GM12878 (cell line): ENCODE data around the gene AP4S1. TPM values are rescaled to one million over a fixed set of nuclear protein-coding genes. Genes with fewer than 3 reads are reported as not detected.
A peak's percentile ranks its signal among the peaks of the same experiment; 100 is the strongest.

Experiments used
- ATAC-seq: fragments of 200-7000 bp; cut with Tn5 transposase; 3 replicates; pipeline ENCODE4 v1.9.1; 2020; ENCODE audit warnings: mild to moderate bottlenecking, moderate library complexity
- BruUV-seq: library from RNA; stranded (reverse); fragments of 400-500 nt; replicated peaks from 2 replicates; lab custom pipeline; 2021; lab: Mats Ljungman, UMichigan
- CTCF ChIA-PET: fragments of 300-600 bp; sonication (Branson Sonifier 250); formaldehyde crosslinking; extraction: SDS; loops from one replicate; lab custom pipeline; 2021; ENCODE audit warnings: inconsistent platforms; lab: Yijun Ruan, JAX
- POLR2A ChIA-PET: fragments of 350-600 bp; formaldehyde crosslinking; extraction: SDS; loops from one replicate; lab custom pipeline; 2021; ENCODE audit warnings: inconsistent platforms; lab: Charles Lee
- RAD21 ChIA-PET: fragments of 300-600 bp; sonication (Branson Sonifier 250); formaldehyde crosslinking; loops from one replicate; lab custom pipeline; 2023; ENCODE audit warnings: antibody characterized with exemption; ENCODE audit not compliant: unreplicated experiment; lab: Charles Lee
- SMC1A ChIA-PET: fragments of 300-600 bp; sonication (Branson Sonifier 250); formaldehyde crosslinking; loops from one replicate; lab custom pipeline; 2023; ENCODE audit not compliant: unreplicated experiment, uncharacterized antibody; lab: Charles Lee
- DNase-seq: peaks from one replicate; pipeline ENCODE4 v3.0.0-alpha.2; 2011; ENCODE audit warnings: low read depth, low spot score
- FAIRE-seq: peaks from 3 replicates; lab custom pipeline; 2011; peaks lifted over from hg19 to GRCh38; lab: Jason Lieb, UNC
- H2AFZ ChIP-seq: 2 replicates; pipeline ENCODE4 v1.6.0; 2011; ENCODE audit warnings: low read depth, low read length, control low read depth; ENCODE audit not compliant: control insufficient read depth
- H3K27ac ChIP-seq: 2 replicates; pipeline ENCODE4 v1.5.1; 2011; ENCODE audit warnings: control low read depth; ENCODE audit not compliant: control insufficient read depth, insufficient read depth
- H3K27me3 ChIP-seq, 2 experiments: replicated peaks in 1 of 2; 2 replicates each; pipeline versions ENCODE4 v1.6.0 to v1.6.1; 2011; ENCODE audit warnings: low read length in 1 of 2; ENCODE audit not compliant: control insufficient read depth in 2 of 2, insufficient read depth in 2 of 2
- H3K36me3 ChIP-seq, 2 experiments: 2 replicates each; pipeline ENCODE4 v1.5.1; 2011; ENCODE audit warnings: low read length in 1 of 2; ENCODE audit not compliant: control insufficient read depth in 2 of 2, insufficient read depth in 2 of 2
- H3K4me1 ChIP-seq: 2 replicates; pipeline ENCODE4 v1.6.1; 2011; ENCODE audit warnings: mild to moderate bottlenecking, low read length, moderate library complexity, mixed read lengths; ENCODE audit not compliant: control insufficient read depth, insufficient read depth
- H3K4me2 ChIP-seq: 2 replicates; pipeline ENCODE4 v1.6.0; 2011; ENCODE audit warnings: control low read depth; ENCODE audit not compliant: control insufficient read depth, insufficient read depth
- H3K4me3 ChIP-seq: fragments of 200-600 bp; sonication (generic); 2 replicates; pipeline ENCODE4 v1.5.1; 2016
- H3K79me2 ChIP-seq: 2 replicates; pipeline ENCODE4 v1.6.0; 2011; ENCODE audit warnings: low read length; ENCODE audit not compliant: control insufficient read depth, insufficient read depth
- H3K9ac ChIP-seq: 2 replicates; pipeline ENCODE4 v1.8.0; 2011; ENCODE audit warnings: low read length, control low read depth, mixed read lengths; ENCODE audit not compliant: control insufficient read depth, insufficient read depth
- H3K9me3 ChIP-seq: replicated peaks from 3 replicates; pipeline ENCODE4 v1.5.1; 2011; ENCODE audit warnings: mild to moderate bottlenecking, low read length; ENCODE audit not compliant: control insufficient read depth, insufficient read depth
- H4K20me1 ChIP-seq: 2 replicates; pipeline ENCODE4 v1.6.0; 2011; ENCODE audit not compliant: control insufficient read depth, insufficient read depth
- ATF3 ChIP-seq: IDR thresholded peaks from 2 replicates; pipeline ENCODE4 v1.6.1; 2011; ENCODE audit warnings: low read depth, mild to moderate bottlenecking, low read length, moderate library complexity, borderline replicate concordance; ENCODE audit errors: extremely low read depth
- MAX ChIP-seq: IDR thresholded peaks from 2 replicates; pipeline ENCODE4 v1.6.1; 2012; ENCODE audit warnings: low read depth, low read length, improper control_type of control experiment
- MYB ChIP-seq: fragments of 150-350 bp; IDR thresholded peaks from 2 replicates; pipeline ENCODE4 v1.6.1; 2014; ENCODE audit warnings: mild to moderate bottlenecking, low read depth, low read length, borderline replicate concordance
- SPI1 ChIP-seq: IDR thresholded peaks from 2 replicates; pipeline ENCODE4 v1.6.1; 2011; ENCODE audit warnings: low read depth, mild to moderate bottlenecking, low read length, moderate library complexity, borderline replicate concordance; ENCODE audit not compliant: insufficient read depth
- STAT3 ChIP-seq: IDR thresholded peaks from 2 replicates; pipeline ENCODE4 v1.6.1; 2011; ENCODE audit warnings: low read depth, low read length, improper control_type of control experiment
- USF1 ChIP-seq: IDR thresholded peaks from 2 replicates; pipeline ENCODE4 v1.6.1; 2011; ENCODE audit warnings: borderline replicate concordance, low read depth, mild to moderate bottlenecking, moderate library complexity, mixed read lengths, low read length; ENCODE audit not compliant: insufficient read depth; ENCODE audit errors: extremely low read length
- ZNF274 ChIP-seq: IDR thresholded peaks from one replicate; pipeline ENCODE4 v1.8.0; 2011; ENCODE audit not compliant: insufficient read length, insufficient read depth
- WGBS: methylation state at CpG from one replicate; pipeline ENCODE4 v1.1.6; 2016; ENCODE audit warnings: low lambda C conversion rate; ENCODE audit not compliant: insufficient replicate concordance, insufficient coverage; ENCODE audit errors: missing lambda C conversion rate; 5-methylcytosine and 5-hydroxymethylcytosine counted together
- in situ Hi-C: fragments of 300-500 bp; cut with MboI; formaldehyde crosslinking; loops from 9 replicates; pipeline ENCODE4 v1.14.3; 2018; ENCODE audit warnings: mixed read lengths
- intact Hi-C: fragments of 100-400 bp; cut with micrococcal nuclease; formaldehyde crosslinking; loops from one replicate; pipeline ENCODE4 v1.14.2; 2022; ENCODE audit not compliant: unreplicated experiment
- polyA plus RNA-seq, 11 experiments: library from polyadenylated mRNA; depleted of rRNA in 4 of 11; unstranded in 6 of 11; stranded (reverse) in 5 of 11; fragments of >200 nt; fragmentation: Nextera tagmentation in 4 of 11; fragmentation: Illumina TruSeq in 1 of 11; extraction: Ambion mirVana in 4 of 11; extraction: Trizol in 1 of 11; gene quantifications; 1 replicate in 1 of 11; 2 replicates in 10 of 11; pipeline versions ENCODE4 v1.2.1 to v1.2.3, GENCODE V29; 2011 to 2016; ENCODE audit warnings: inconsistent platforms in 2 of 11, missing spikeins in 2 of 11, low read depth in 1 of 11
- total RNA-seq, 4 experiments: library from RNA; depleted of rRNA in 3 of 4; stranded (reverse); fragments of >200 nt in 3 of 4; fragmentation: Illumina TruSeq in 1 of 4; extraction: Trizol in 1 of 4; gene quantifications; 2 replicates each; pipeline versions ENCODE4 v1.2.1 to v1.2.3, GENCODE V29; 2013 to 2021

Gene AP4S1
- total and polyA plus RNA-seq, 10 of the 15 experiments (the other 5 are each of a cell fraction or from before 2014, with no cell fraction given), result 3.6 to 9.0 (median 5.7) TPM

- POLR2A ChIA-PET, result interaction anchor here (0.5 to 0.8 kb wide), 2 partner anchors 8 to 160 kb away, joined by 3 to 6 read pairs; no protein-coding TSS in a partner anchor
- no peak for FAIRE-seq
- intact Hi-C loops (no loop called here), in situ Hi-C loops (no loop called here)
- CTCF ChIA-PET, result interaction anchor here (0.9 to 1.6 kb wide), 2 partner anchors 11 to 312 kb away, joined by 3 to 4 read pairs; no protein-coding TSS in a partner anchor
- H3K36me3 ChIP-seq, result peaks cover 5 to 22% of the 10 kb centered on the region in 2 experiments
- no peaks in the 10 kb centered on the region for H3K27me3 ChIP-seq
- H2AFZ ChIP-seq, result no peak overlapping the region
- no peaks in the 10 kb centered on the region for H4K20me1 ChIP-seq
- no peaks in the 10 kb centered on the region for H3K4me1 ChIP-seq
- no peak for TF ChIP-seq MYB
- no peak for TF ChIP-seq MAX
- no peak for TF ChIP-seq ATF3
- TF ChIP-seq SPI1, result no peak
- no peak for TF ChIP-seq STAT3
- no peak for TF ChIP-seq ZNF274
- no peak for TF ChIP-seq USF1
- no peak for ATAC-seq
- WGBS, result 97% methylated on average over 4 of the region's 4 CpGs
- H3K4me3 ChIP-seq, result no peak overlapping the region
- BruUV-seq, result TSS peak; percentile 35
- no peak overlapping the region for H3K27ac ChIP-seq
- H3K79me2 ChIP-seq, result no peaks in the 10 kb centered on the region
- no peak overlapping the region for H3K4me2 ChIP-seq
- H3K9me3 ChIP-seq, result no peaks in the 10 kb centered on the region
- no peak for DNase-seq
- SMC1A ChIA-PET, result interaction anchor here (1.0 kb wide), 1 partner anchor 10 kb away, joined by 5 read pairs; no protein-coding TSS in a partner anchor
- RAD21 ChIA-PET, result no interaction called here
- H3K9ac ChIP-seq, result no peak overlapping the region
Measured at GRCh38 chr14:31139301-31139847, 113.9 kb downstream of the AP4S1 start.
